PC-9 (cell line): Measurements from ENCODE around the gene IREB2. TPM values are rescaled to one million over a fixed set of nuclear protein-coding genes. Genes with fewer than 3 reads are reported as not detected.

Experiments used
- BruUV-seq: library from RNA; stranded (reverse); fragments of 400-500 nt; replicated peaks from 2 replicates; lab custom pipeline; 2021; lab: Mats Ljungman, UMichigan
- CTCF ChIA-PET: fragments of 300-600 bp; sonication (Branson Sonifier 250); formaldehyde crosslinking; loops from one replicate; lab custom pipeline; 2022; ENCODE audit warnings: antibody characterized with exemption; lab: Charles Lee
- POLR2A ChIA-PET: fragments of 300-600 bp; sonication (Branson Sonifier 250); formaldehyde crosslinking; loops from one replicate; lab custom pipeline; 2022; ENCODE audit warnings: antibody characterized with exemption; ENCODE audit not compliant: unreplicated experiment; lab: Charles Lee
- DNase-seq, 2 experiments: peaks; one replicate each; pipeline versions ENCODE4 v3.0.0 to v3.0.0-alpha.2; 2015 to 2022; ENCODE audit warnings: mixed read lengths in 1 of 2
- H2AFZ ChIP-seq: fragments of 200-600 bp; sonication (generic); 2 replicates; pipeline ENCODE4 v1.8.1; 2017; ENCODE audit warnings: antibody characterized with exemption
- H3F3A ChIP-seq: fragments of 200-600 bp; sonication (generic); 2 replicates; pipeline ENCODE4 v1.8.1; 2017; ENCODE audit warnings: antibody characterized with exemption, mild to moderate bottlenecking, low read depth; ENCODE audit not compliant: insufficient read depth
- H3K27ac ChIP-seq: fragments of 200-600 bp; sonication (generic); 2 replicates; pipeline ENCODE4 v1.6.1; 2016; ENCODE audit warnings: mixed run types
- H3K27me3 ChIP-seq: fragments of 200-600 bp; sonication (generic); 2 replicates; pipeline ENCODE4 v1.6.1; 2016; ENCODE audit warnings: low read depth, mixed run types; ENCODE audit not compliant: insufficient read depth
- H3K36me3 ChIP-seq: fragments of 200-600 bp; sonication (generic); 2 replicates; pipeline ENCODE4 v1.6.1; 2016; ENCODE audit warnings: low read depth, mixed run types
- H3K4me1 ChIP-seq: fragments of 200-600 bp; sonication (generic); replicated peaks from 2 replicates; pipeline ENCODE4 v1.6.1; 2016; ENCODE audit warnings: mixed run types; ENCODE audit not compliant: insufficient read depth
- H3K4me2 ChIP-seq: fragments of 200-600 bp; sonication (generic); 2 replicates; pipeline ENCODE4 v1.6.1; 2017; ENCODE audit warnings: mixed run types
- H3K4me3 ChIP-seq: fragments of 200-600 bp; sonication (generic); 2 replicates; pipeline ENCODE4 v1.6.1; 2016; ENCODE audit warnings: mixed run types
- H3K79me2 ChIP-seq: fragments of 200-600 bp; sonication (generic); 2 replicates; pipeline ENCODE4 v1.6.1; 2017; ENCODE audit warnings: low read depth, mixed run types
- H3K9me2 ChIP-seq: fragments of 200-600 bp; sonication (generic); 2 replicates; pipeline ENCODE4 v1.8.1; 2017; ENCODE audit warnings: mild to moderate bottlenecking; ENCODE audit not compliant: insufficient read depth
- H3K9me3 ChIP-seq: fragments of 200-600 bp; sonication (generic); 2 replicates; pipeline ENCODE4 v1.8.1; 2016; ENCODE audit warnings: low read depth; ENCODE audit not compliant: insufficient read depth
- H4K20me1 ChIP-seq: fragments of 200-600 bp; sonication (generic); 2 replicates; pipeline ENCODE4 v1.8.1; 2017; ENCODE audit not compliant: insufficient read depth
- CTCF ChIP-seq: fragments of 200-600 bp; sonication (generic); conservative IDR thresholded peaks from 2 replicates; pipeline ENCODE4 v1.6.1; 2017; ENCODE audit warnings: mixed run types, antibody characterized with exemption, mild to moderate bottlenecking, moderate library complexity
- EZH2 ChIP-seq: fragments of 200-600 bp; sonication (generic); IDR thresholded peaks from 2 replicates; pipeline ENCODE4 v1.8.0; 2017; ENCODE audit warnings: antibody characterized with exemption, low read depth
- intact Hi-C: fragments of 100-400 bp; cut with micrococcal nuclease; formaldehyde crosslinking; loops from one replicate; pipeline ENCODE4 v1.10.0; 2022; ENCODE audit not compliant: unreplicated experiment
- total RNA-seq: library from RNA; stranded (reverse); gene quantifications from 2 replicates; pipeline ENCODE4 v1.2.3, GENCODE V29; 2021

IREB2 gene
- total RNA-seq, 1 experiment from 2014 or later: 48.8 TPM

DNA sequence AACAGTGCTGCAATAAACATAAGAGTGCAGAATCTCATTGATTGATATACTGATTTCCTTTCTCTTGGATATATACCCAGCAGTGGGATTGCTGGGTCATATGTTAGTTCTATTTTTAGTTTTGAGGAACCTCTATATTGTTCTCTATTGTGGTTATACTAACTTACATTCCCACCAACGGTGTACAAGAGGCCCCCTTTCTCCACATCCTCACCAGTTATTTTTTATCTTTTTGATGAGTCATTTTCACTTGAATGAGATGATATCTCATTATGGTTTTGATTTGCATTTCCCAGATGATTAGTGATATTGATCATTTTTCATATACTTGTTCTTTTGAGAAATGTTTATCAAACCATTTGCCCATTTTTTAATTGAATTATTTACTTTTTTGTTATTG lies 12.4 kb upstream of the IREB2 start:
- no peaks in the 10 kb centered on the region for H3K79me2 ChIP-seq
- H3K9me3 ChIP-seq: no peaks in the 10 kb centered on the region
- CTCF ChIA-PET: no interaction called here
- 0 out of 2 replicates have a peak, but pooled peaks cover 3% of the 10 kb centered on the region for H3K27me3 ChIP-seq
- no peak for DNase-seq
- POLR2A ChIA-PET: no interaction called here
- no peak for TF ChIP-seq CTCF
- TF ChIP-seq EZH2: no peak
- no peaks in the 10 kb centered on the region for H4K20me1 ChIP-seq
- H3K9me2 ChIP-seq: 0 out of 2 replicates have a peak, but pooled peaks cover 7% of the 10 kb centered on the region
- no peak overlapping the region for H3K4me3 ChIP-seq
- no TSS peak for BruUV-seq
- no peaks in the 10 kb centered on the region for H3K36me3 ChIP-seq
- H3K4me2 ChIP-seq: no peak overlapping the region
- no peak overlapping the region for H2AFZ ChIP-seq
- no peaks in the 10 kb centered on the region for H3K4me1 ChIP-seq
- H3F3A ChIP-seq: no peaks in the 10 kb centered on the region
- no peak overlapping the region for H3K27ac ChIP-seq
- intact Hi-C loops: loop anchor here (10.0 kb wide), 1 partner anchor 181 kb away; no protein-coding TSS in a partner anchor

GRCh38 chr15:78426300-78426699 lies 11.7 kb upstream of the IREB2 start:
- DNase-seq: no peak
- 0 out of 2 replicates have a peak, but pooled peaks cover 9% of the 10 kb centered on the region for H3K27me3 ChIP-seq
- 0 out of 2 replicates have a peak, but pooled peaks cover 7% of the 10 kb centered on the region for H3K9me2 ChIP-seq
- no peak overlapping the region for H3K4me2 ChIP-seq
- ChIA-PET CTCF (no interaction called here), POLR2A (no interaction called here)
- H2AFZ ChIP-seq: no peak overlapping the region
- no TSS peak for BruUV-seq
- no peaks in the 10 kb centered on the region for H3K36me3 ChIP-seq
- H3K27ac ChIP-seq: no peak overlapping the region
- no peak overlapping the region for H3K4me3 ChIP-seq
- H4K20me1 ChIP-seq: no peaks in the 10 kb centered on the region
- no peaks in the 10 kb centered on the region for H3F3A ChIP-seq
- no peaks in the 10 kb centered on the region for H3K4me1 ChIP-seq
- no peaks in the 10 kb centered on the region for H3K9me3 ChIP-seq
- no peaks in the 10 kb centered on the region for H3K79me2 ChIP-seq
- TF ChIP-seq EZH2: no peak
- no peak for TF ChIP-seq CTCF
- intact Hi-C loops: loop anchor here (10.0 kb wide), 1 partner anchor 181 kb away; no protein-coding TSS in a partner anchor

DNA sequence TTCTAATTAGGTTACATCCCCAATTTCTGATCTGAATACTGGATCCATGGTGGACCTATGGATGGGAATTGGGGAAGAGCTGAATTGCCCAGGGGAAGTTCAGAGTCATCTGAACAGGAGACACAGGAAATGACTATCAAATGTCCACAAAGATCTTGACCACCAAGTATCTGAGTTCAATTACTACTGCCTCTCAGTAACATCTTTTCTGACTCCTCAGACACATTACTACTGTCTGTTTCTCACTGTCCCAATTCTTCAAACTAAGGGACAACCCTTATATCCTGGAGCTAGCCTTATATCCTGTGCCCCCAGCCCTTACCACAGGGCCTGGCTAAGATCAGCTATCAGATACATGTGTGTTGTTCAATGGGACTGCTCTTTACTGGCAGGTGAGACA lies 10.1 kb upstream of the IREB2 start:
- POLR2A ChIA-PET: interaction anchor here (0.7 kb wide), 1 partner anchor 165 kb away, joined by 4 read pairs; no protein-coding TSS in a partner anchor
- BruUV-seq: no TSS peak

More for the DNA sequence above, 10.1 kb upstream of the IREB2 start:
- H2AFZ ChIP-seq: no peak overlapping the region
- H3K4me3 ChIP-seq: no peak overlapping the region
- H4K20me1 ChIP-seq: no peaks in the 10 kb centered on the region
- intact Hi-C loops: loop anchor here (10.0 kb wide), 1 partner anchor 183 kb away; no protein-coding TSS in a partner anchor
- H3K36me3 ChIP-seq: no peaks in the 10 kb centered on the region
- no peaks in the 10 kb centered on the region for H3F3A ChIP-seq
- peaks cover 19% of the 10 kb centered on the region; the same call in 1 of the 2 replicates for H3K27me3 ChIP-seq
- CTCF ChIA-PET: interaction anchor here (0.5 kb wide), 1 partner anchor 94 kb away, joined by 10 read pairs; no protein-coding TSS in a partner anchor
- H3K4me1 ChIP-seq: no peaks in the 10 kb centered on the region
- H3K9me3 ChIP-seq: no peaks in the 10 kb centered on the region
- no peak overlapping the region for H3K4me2 ChIP-seq
- H3K79me2 ChIP-seq: no peaks in the 10 kb centered on the region
- 0 out of 2 replicates have a peak, but pooled peaks cover 7% of the 10 kb centered on the region for H3K9me2 ChIP-seq
- no peak for DNase-seq
- no peak overlapping the region for H3K27ac ChIP-seq
- TF ChIP-seq EZH2: no peak
- no peak for TF ChIP-seq CTCF
